Measurements from ENCODE around the gene ANKRD11.
A peak's percentile ranks its signal among the peaks of the same experiment; 100 is the strongest.
"Not testable (repeated sequence)": the region's sequence is repeated elsewhere in the genome, so short reads cannot be mapped to it uniquely, and the experiment has no call there.

The ANKRD11 gene

GRCh38 chr16:89331371-89332109 is 158.8 kb downstream of the ANKRD11 start:
- DNase-seq (ENCODE audit: low read depth in 2 of 2): no peak

GRCh38 chr16:89330177-89330856 is 160.0 kb downstream of the ANKRD11 start:
- DNase-seq (ENCODE audit: low read depth in 2 of 2): no peak

- DNase-seq (ENCODE audit: low read depth in 2 of 2): not testable (repeated sequence)
Observed at GRCh38 chr16:89329830-89330176, 160.6 kb downstream of the ANKRD11 start.

- not testable (repeated sequence) for DNase-seq (ENCODE audit: low read depth in 2 of 2)
Observed at GRCh38 chr16:89328412-89329400, 161.7 kb downstream of the ANKRD11 start.

- no peak for DNase-seq (ENCODE audit: low read depth in 2 of 2)
Observed at GRCh38 chr16:89326721-89327120, 163.6 kb downstream of the ANKRD11 start.

GRCh38 chr16:89325861-89326471 is 164.4 kb downstream of the ANKRD11 start:
- DNase-seq (ENCODE audit: low read depth in 2 of 2): no peak

- peak; percentile 47 to 67 for DNase-seq (ENCODE audit: low read depth in 2 of 2)
Observed at GRCh38 chr16:89324056-89325010, 166.0 kb downstream of the ANKRD11 start.

GRCh38 chr16:89323120-89323960 is 167.0 kb downstream of the ANKRD11 start:
- no peak for DNase-seq (ENCODE audit: low read depth in 2 of 2)

- no peak for DNase-seq (ENCODE audit: low read depth in 2 of 2)
Observed at GRCh38 chr16:89322321-89323119, 167.8 kb downstream of the ANKRD11 start.

GRCh38 chr16:89320782-89321501 is 169.4 kb downstream of the ANKRD11 start:
- no peak for DNase-seq (ENCODE audit: low read depth in 2 of 2)

GRCh38 chr16:89319886-89320781 is 170.2 kb downstream of the ANKRD11 start:
- no peak for DNase-seq (ENCODE audit: low read depth in 2 of 2)

- no peak for DNase-seq (ENCODE audit: low read depth in 2 of 2)
Observed at GRCh38 chr16:89319631-89319885, 170.8 kb downstream of the ANKRD11 start.

- no peak for DNase-seq (ENCODE audit: low read depth in 2 of 2)
Observed at GRCh38 chr16:89318871-89319630, 171.3 kb downstream of the ANKRD11 start.

- no peak for DNase-seq (ENCODE audit: low read depth in 2 of 2)
Observed at GRCh38 chr16:89318430-89318758, 172.0 kb downstream of the ANKRD11 start.

GRCh38 chr16:89317729-89318429 is 172.5 kb downstream of the ANKRD11 start:
- DNase-seq (ENCODE audit: low read depth in 2 of 2): no peak

GRCh38 chr16:89317101-89317671 is 173.2 kb downstream of the ANKRD11 start:
- DNase-seq (ENCODE audit: low read depth in 2 of 2): no peak
